Left colon (tissue), 2 donors: ENCODE results near the gene SLC39A11. TPM values are rescaled to one million over a fixed set of nuclear protein-coding genes. Genes with fewer than 3 reads are reported as not detected.

Source experiments
- ATAC-seq: fragments of 200-7000 bp; cut with Tn5 transposase; one replicate; pipeline ENCODE4 v1.9.1; 2020; ENCODE audit warnings: mild to moderate bottlenecking, moderate library complexity
- DNase-seq, 2 donors: peaks; one replicate each; pipeline ENCODE4 v3.0.0-alpha.2; 2020
- intact Hi-C, 2 donors: fragments of 100-400 bp; cut with DNase I in 1 of 2; cut with micrococcal nuclease in 1 of 2; formaldehyde crosslinking; loops; one replicate each; pipeline versions ENCODE4 v1.11.2 to v1.14.0; 2022; cut with DNase I, micrococcal nuclease
- total RNA-seq, 2 donors: library from RNA; stranded (reverse); fragmentation: NEBNext Ultra II Directional; extraction: Animal tissue kit (Norgen Biotek cat#: 25700); gene quantifications; one replicate each; pipeline ENCODE4 v1.2.1, GENCODE V29; 2021
- donor health status: DM: no; HTN: no; CAD: no.
- donor health status: DM: yes; HTN: yes; CAD: no.

SLC39A11 gene
- total RNA-seq, 2 donors from 2014 or later, result 67.4 to 89.8 TPM

GRCh38 chr17:72876413-72876812 lies 216.1 kb downstream of the SLC39A11 start:
- intact Hi-C loops, result no loop called here
- no peak for ATAC-seq
- DNase-seq, result no peak

GRCh38 chr17:72875361-72875760 lies 217.1 kb downstream of the SLC39A11 start:
- intact Hi-C loops, result no loop called here

GRCh38 chr17:72872396-72872795 lies 220.1 kb downstream of the SLC39A11 start:
- DNase-seq, result no peak
- intact Hi-C loops, result no loop called here

More at GRCh38 chr17:72875361-72875760, 217.1 kb downstream of the SLC39A11 start:
- ATAC-seq (no peak), DNase-seq (no peak)

GRCh38 chr17:72870367-72870985 lies 222.0 kb downstream of the SLC39A11 start:
- intact Hi-C loops, result no loop called here
- DNase-seq (no peak), ATAC-seq (no peak)

More at GRCh38 chr17:72872396-72872795, 220.1 kb downstream of the SLC39A11 start:
- ATAC-seq, result no peak

- intact Hi-C loops, result no loop called here
- no peak for ATAC-seq
- DNase-seq, result no peak
These were observed 222.9 kb downstream of the SLC39A11 start for GRCh38 chr17:72869630-72870029.

GRCh38 chr17:72865954-72866353 lies 226.5 kb downstream of the SLC39A11 start:
- intact Hi-C loops, result no loop called here
- no peak for ATAC-seq
- no peak for DNase-seq

- intact Hi-C loops, result no loop called here
- DNase-seq (no peak), ATAC-seq (no peak)
These were observed 228.8 kb downstream of the SLC39A11 start for GRCh38 chr17:72863526-72864211.

- ATAC-seq (no peak), DNase-seq (no peak)
- intact Hi-C loops, result no loop called here
These were observed 230.1 kb downstream of the SLC39A11 start for GRCh38 chr17:72862276-72862999.

GRCh38 chr17:72861811-72862210 lies 230.7 kb downstream of the SLC39A11 start:
- ATAC-seq, result no peak
- intact Hi-C loops, result no loop called here
- DNase-seq, result no peak

- DNase-seq, result no peak
- intact Hi-C loops, result no loop called here
- no peak for ATAC-seq
These were observed 231.7 kb downstream of the SLC39A11 start for GRCh38 chr17:72860778-72861177.

- intact Hi-C loops, result no loop called here
- no peak for DNase-seq
- no peak for ATAC-seq
These were observed 233.5 kb downstream of the SLC39A11 start for GRCh38 chr17:72858826-72859495.

- intact Hi-C loops, result no loop called here
- DNase-seq (no peak), ATAC-seq (no peak)
These were observed 238.8 kb downstream of the SLC39A11 start for GRCh38 chr17:72853440-72854415.

GRCh38 chr17:72852277-72852938 lies 240.1 kb downstream of the SLC39A11 start:
- DNase-seq (no peak), ATAC-seq (peak; percentile 36)
- intact Hi-C loops, result no loop called here

- no peak for DNase-seq
- intact Hi-C loops, result no loop called here
- no peak for ATAC-seq
These were observed 241.9 kb downstream of the SLC39A11 start for GRCh38 chr17:72850410-72851118.

GRCh38 chr17:72846399-72846798 lies 246.1 kb downstream of the SLC39A11 start:
- ATAC-seq (peak; percentile 83), DNase-seq (no peak)
- intact Hi-C loops, result no loop called here

GRCh38 chr17:72843591-72843990 lies 248.9 kb downstream of the SLC39A11 start:
- intact Hi-C loops, result no loop called here
- DNase-seq (no peak), ATAC-seq (peak; percentile 77)

- intact Hi-C loops, result no loop called here
- DNase-seq, result no peak
- ATAC-seq, result no peak
These were observed 252.5 kb downstream of the SLC39A11 start for GRCh38 chr17:72840019-72840418.
